ENCODE measurements around the gene CELA2A.
"Not testable (repeated sequence)": the region's sequence is repeated elsewhere in the genome, so short reads cannot be mapped to it uniquely, and the experiment has no call there.

The CELA2A gene

GRCh38 chr1:15482983-15483543, 26.5 kb downstream of the CELA2A start:
- intact Hi-C loops (cut with DNase I); DNase-seq: not testable (repeated sequence)

GRCh38 chr1:15483971-15484370, 27.4 kb downstream of the CELA2A start:
- intact Hi-C loops (cut with DNase I), result no loop called here
- no peak for DNase-seq

- intact Hi-C loops (cut with DNase I); DNase-seq: not testable (repeated sequence)
Measured at GRCh38 chr1:15484443-15484842, 27.9 kb downstream of the CELA2A start.

GRCh38 chr1:15485636-15486035, 29.1 kb downstream of the CELA2A start:
- intact Hi-C loops (cut with DNase I), result no loop called here
- DNase-seq, result no peak

- DNase-seq; intact Hi-C loops (cut with DNase I): not testable (repeated sequence)
Measured at GRCh38 chr1:15486844-15487610, 30.5 kb downstream of the CELA2A start.

GRCh38 chr1:15488371-15488770, 31.8 kb downstream of the CELA2A start:
- DNase-seq, result no peak
- intact Hi-C loops (cut with DNase I), result no loop called here

- intact Hi-C loops (cut with DNase I), result no loop called here
- peak in 40 of 42 donors; percentile 9 to 80 (median 43) for DNase-seq
Measured at GRCh38 chr1:15489052-15489736, 32.7 kb downstream of the CELA2A start.

- intact Hi-C loops (cut with DNase I), result not testable (repeated sequence)
- DNase-seq, result peak in 30 of 42 donors; percentile 3 to 75 (median 42)
Measured at GRCh38 chr1:15491010-15491409, 34.5 kb downstream of the CELA2A start.

GRCh38 chr1:15492596-15492995, 36.1 kb downstream of the CELA2A start:
- no peak for DNase-seq
- intact Hi-C loops (cut with DNase I), result no loop called here

- no peak for DNase-seq
- intact Hi-C loops (cut with DNase I), result no loop called here
Measured at GRCh38 chr1:15493869-15494390, 37.4 kb downstream of the CELA2A start.

- intact Hi-C loops (cut with DNase I), result no loop called here
- no peak for DNase-seq
Measured at GRCh38 chr1:15500184-15501178, 43.9 kb downstream of the CELA2A start.

GRCh38 chr1:15501208-15502032, 44.9 kb downstream of the CELA2A start:
- peak in 40 of 42 donors; percentile 14 to 79 (median 50) for DNase-seq

GRCh38 chr1:15504436-15504835, 47.9 kb downstream of the CELA2A start:
- intact Hi-C loops (cut with DNase I), result no loop called here
- no peak for DNase-seq

More at GRCh38 chr1:15501208-15502032, 44.9 kb downstream of the CELA2A start:
- intact Hi-C loops (cut with DNase I), result no loop called here

GRCh38 chr1:15506831-15507230, 50.3 kb downstream of the CELA2A start:
- intact Hi-C loops (cut with DNase I), result no loop called here
- DNase-seq, result no peak

GRCh38 chr1:15507278-15507677, 50.7 kb downstream of the CELA2A start:
- intact Hi-C loops (cut with DNase I), result no loop called here

GRCh38 chr1:15508700-15509487, 52.4 kb downstream of the CELA2A start:
- intact Hi-C loops (cut with DNase I), result no loop called here

More at GRCh38 chr1:15507278-15507677, 50.7 kb downstream of the CELA2A start:
- peak in 1 of 42 donors; percentile 7 for DNase-seq

GRCh38 chr1:15509586-15509985, 53.1 kb downstream of the CELA2A start:
- no peak for DNase-seq
- intact Hi-C loops (cut with DNase I), result no loop called here

More at GRCh38 chr1:15508700-15509487, 52.4 kb downstream of the CELA2A start:
- DNase-seq, result no peak
